ENCODE measurements around the gene NFYC.

Gene NFYC

GRCh38 chr1:40766560-40766959, 75.1 kb downstream of the NFYC start:
- in situ Hi-C loops (cut with HindIII; ENCODE audit: low pct_unique_long_range_greater_than_20kb, low sequenced_read_pairs) = no loop called here
- no peak for TF ChIP-seq JUND (IDR thresholded peaks at IDR 0.05; ENCODE audit: low read depth)
- no peak for DNase-seq (ENCODE audit: low read depth in 1 of 2, low spot score in 1 of 2)

- DNase-seq (ENCODE audit: low read depth in 1 of 2, low spot score in 1 of 2) = peak in 1 of 2 experiments; percentile 24
- no peak for TF ChIP-seq JUND (IDR thresholded peaks at IDR 0.05; ENCODE audit: low read depth)
- in situ Hi-C loops (cut with HindIII; ENCODE audit: low pct_unique_long_range_greater_than_20kb, low sequenced_read_pairs) = no loop called here
Measured at GRCh38 chr1:40768146-40768990, 76.9 kb downstream of the NFYC start.

- no peak for TF ChIP-seq JUND (IDR thresholded peaks at IDR 0.05; ENCODE audit: low read depth)
- in situ Hi-C loops (cut with HindIII; ENCODE audit: low pct_unique_long_range_greater_than_20kb, low sequenced_read_pairs) = no loop called here
- DNase-seq (ENCODE audit: low read depth in 1 of 2, low spot score in 1 of 2) = no peak
Measured at GRCh38 chr1:40769815-40770214, 78.3 kb downstream of the NFYC start.

GRCh38 chr1:40770296-40771070, 79.0 kb downstream of the NFYC start:
- TF ChIP-seq JUND (IDR thresholded peaks at IDR 0.05; ENCODE audit: low read depth) = no peak
- no peak for DNase-seq (ENCODE audit: low read depth in 1 of 2, low spot score in 1 of 2)
- in situ Hi-C loops (cut with HindIII; ENCODE audit: low pct_unique_long_range_greater_than_20kb, low sequenced_read_pairs) = no loop called here

GRCh38 chr1:40772146-40772955, 80.8 kb downstream of the NFYC start:
- in situ Hi-C loops (cut with HindIII; ENCODE audit: low pct_unique_long_range_greater_than_20kb, low sequenced_read_pairs) = no loop called here
- DNase-seq (ENCODE audit: low read depth in 1 of 2, low spot score in 1 of 2) = no peak
- TF ChIP-seq JUND (IDR thresholded peaks at IDR 0.05; ENCODE audit: low read depth) = no peak

GRCh38 chr1:40773748-40774265, 82.3 kb downstream of the NFYC start:
- TF ChIP-seq JUND (IDR thresholded peaks at IDR 0.05; ENCODE audit: low read depth) = no peak
- DNase-seq (ENCODE audit: low read depth in 1 of 2, low spot score in 1 of 2) = no peak
- in situ Hi-C loops (cut with HindIII; ENCODE audit: low pct_unique_long_range_greater_than_20kb, low sequenced_read_pairs) = no loop called here

- in situ Hi-C loops (cut with HindIII; ENCODE audit: low pct_unique_long_range_greater_than_20kb, low sequenced_read_pairs) = no loop called here
- no peak for TF ChIP-seq JUND (IDR thresholded peaks at IDR 0.05; ENCODE audit: low read depth)
- peak in 1 of 2 experiments; percentile 53 for DNase-seq (ENCODE audit: low read depth in 1 of 2, low spot score in 1 of 2)
Measured at GRCh38 chr1:40774266-40774998, 82.9 kb downstream of the NFYC start.

GRCh38 chr1:40776236-40777072, 85.0 kb downstream of the NFYC start:
- no peak for TF ChIP-seq JUND (IDR thresholded peaks at IDR 0.05; ENCODE audit: low read depth)
- DNase-seq (ENCODE audit: low read depth in 1 of 2, low spot score in 1 of 2) = no peak
- in situ Hi-C loops (cut with HindIII; ENCODE audit: low pct_unique_long_range_greater_than_20kb, low sequenced_read_pairs) = no loop called here

GRCh38 chr1:40777224-40777970, 85.9 kb downstream of the NFYC start:
- in situ Hi-C loops (cut with HindIII; ENCODE audit: low pct_unique_long_range_greater_than_20kb, low sequenced_read_pairs) = no loop called here
- DNase-seq (ENCODE audit: low read depth in 1 of 2, low spot score in 1 of 2) = no peak
- TF ChIP-seq JUND (IDR thresholded peaks at IDR 0.05; ENCODE audit: low read depth) = no peak
